ENCODE results near the gene STAT2.
"Not testable (repeated sequence)": the region's sequence is repeated elsewhere in the genome, so short reads cannot be mapped to it uniquely, and the experiment has no call there.

Gene STAT2

DNA sequence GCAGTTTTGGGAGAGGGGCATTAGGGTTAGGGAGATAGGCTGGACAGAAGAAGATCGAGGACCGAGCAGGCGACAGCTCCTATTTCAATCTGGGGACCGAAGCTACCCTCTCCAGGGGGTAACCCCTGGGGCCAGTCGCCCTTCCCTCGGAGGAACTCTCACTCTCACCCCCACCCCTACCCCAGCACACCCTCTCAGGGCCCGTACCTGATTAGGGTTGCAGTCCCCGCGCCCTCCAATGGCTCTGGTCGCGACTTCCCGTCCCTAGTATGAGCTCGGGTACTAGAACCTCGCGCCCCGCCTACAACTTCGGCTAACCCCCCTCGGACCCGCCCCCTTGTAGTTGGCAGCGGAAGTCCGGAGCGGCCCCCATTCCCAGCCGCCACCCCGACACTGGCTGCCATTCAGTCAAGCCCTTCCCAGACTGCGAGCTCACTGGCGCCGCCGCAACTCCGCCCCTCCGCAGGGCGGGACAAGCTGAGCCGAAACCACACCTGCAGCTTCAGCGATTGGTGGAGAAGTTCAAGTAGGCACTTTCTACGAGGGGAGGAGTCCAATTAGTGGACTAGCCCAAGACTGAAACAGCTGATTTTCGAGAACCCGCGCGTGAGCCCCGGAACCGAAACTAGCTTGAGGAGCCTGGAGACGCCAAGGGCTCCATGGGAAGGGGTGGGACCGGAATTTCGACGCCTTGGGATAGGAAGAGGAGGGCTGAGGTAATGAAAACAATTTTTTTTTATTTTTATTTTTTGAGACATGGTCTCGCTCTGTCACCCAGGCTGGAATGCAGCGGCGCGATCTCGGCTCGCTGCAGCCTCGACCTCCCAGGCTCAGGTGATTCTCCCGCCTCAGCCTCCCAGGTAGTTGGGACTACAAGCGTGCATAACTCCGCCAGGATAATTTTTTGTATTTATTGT is at the start of gene STAT2:
Gene STAT2 (minus strand): TSS at position 257 of the 917 bp plus-strand sequence. CDS start 3,536 bp downstream, outside the sequence.
- peak; percentile 100 for DNase-seq (ENCODE audit: low read depth)

DNA sequence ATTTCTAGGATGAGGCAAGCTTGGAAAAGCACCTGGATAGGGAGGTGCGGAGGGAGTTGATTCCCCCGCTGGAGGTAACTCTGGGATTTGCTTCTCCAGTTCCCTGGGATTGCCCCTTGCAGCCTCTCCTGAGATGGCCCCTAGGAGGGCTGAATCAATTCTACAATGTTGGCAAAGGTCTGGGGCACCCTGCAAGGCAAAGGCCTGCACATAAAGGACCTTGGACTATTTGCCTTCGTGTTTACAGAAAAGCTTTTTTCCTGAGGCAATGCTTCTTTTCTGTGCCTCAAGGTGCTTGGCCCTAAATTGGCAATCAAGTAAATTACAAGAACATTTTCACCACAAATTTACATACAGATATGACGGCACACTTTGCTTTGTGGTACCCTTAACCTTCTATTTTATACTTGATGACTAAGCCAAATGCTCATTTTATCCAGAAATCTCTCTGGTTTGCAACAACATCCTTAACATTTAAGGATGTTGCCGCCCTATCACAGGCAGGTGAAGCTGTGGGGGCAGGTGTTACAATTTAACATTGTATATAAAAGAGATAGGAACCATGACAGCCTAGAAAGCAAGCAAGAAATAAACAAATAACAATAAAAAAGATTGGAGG is 49.0 kb upstream of the STAT2 start:
- no peak for DNase-seq (ENCODE audit: low read depth)

DNA sequence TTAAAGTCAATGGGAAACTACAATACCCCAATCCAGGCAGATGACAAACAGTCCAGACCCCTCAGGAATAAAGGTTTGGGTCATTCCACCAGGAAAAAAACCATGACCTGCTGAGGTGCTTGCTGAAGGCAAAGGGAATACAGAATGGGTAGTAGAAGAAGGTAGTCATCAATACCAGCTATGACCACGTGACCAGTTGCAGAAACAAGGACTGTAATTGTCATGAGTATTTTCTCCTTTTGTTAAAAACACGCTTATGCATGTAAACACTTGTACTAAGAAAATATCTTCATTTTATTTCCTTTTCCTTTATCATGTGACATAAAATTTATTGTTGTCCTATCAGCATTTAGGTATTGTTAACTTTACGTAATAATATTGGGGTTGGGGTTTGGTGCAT is 44.3 kb upstream of the STAT2 start:
- DNase-seq (ENCODE audit: low read depth) = not testable (repeated sequence)

DNA sequence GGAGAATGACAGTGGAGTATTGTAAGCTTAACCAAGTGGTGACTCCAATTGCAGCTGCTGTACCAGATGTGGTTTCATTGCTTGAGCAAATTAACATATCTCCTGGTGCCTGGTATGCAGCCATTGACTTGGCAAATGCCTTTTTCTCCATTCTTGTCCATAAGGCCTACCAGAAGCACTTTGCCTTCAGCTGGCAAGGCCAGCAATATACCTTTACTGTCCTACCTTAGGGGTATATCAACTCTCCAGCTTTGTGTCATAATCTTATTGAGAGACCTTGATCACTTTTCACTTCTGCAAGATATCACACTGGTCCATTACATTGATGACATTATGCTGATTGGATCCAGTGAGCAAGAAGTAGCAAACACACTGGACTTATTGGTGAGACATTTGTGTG is 41.7 kb upstream of the STAT2 start:
- DNase-seq (ENCODE audit: low read depth) = not testable (repeated sequence)

DNA sequence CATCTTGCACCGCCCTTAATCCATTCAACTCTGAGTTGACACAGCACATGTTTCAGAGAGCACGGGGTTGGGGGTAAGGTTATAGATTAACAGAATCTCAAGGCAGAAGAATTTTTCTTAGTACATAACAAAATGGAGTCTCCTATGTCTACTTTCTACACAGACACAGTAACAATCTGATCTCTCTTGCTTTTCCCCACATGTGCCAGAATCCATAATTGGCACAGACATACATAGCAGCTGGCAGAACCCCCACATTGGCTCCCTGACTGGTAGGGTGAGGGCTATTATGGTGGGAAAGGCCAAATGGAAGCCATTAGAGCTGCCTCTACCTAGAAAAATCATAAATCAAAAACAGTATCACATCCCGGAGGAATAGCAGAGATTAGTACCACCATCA is 41.2 kb upstream of the STAT2 start:
- DNase-seq (ENCODE audit: low read depth) = not testable (repeated sequence)

DNA sequence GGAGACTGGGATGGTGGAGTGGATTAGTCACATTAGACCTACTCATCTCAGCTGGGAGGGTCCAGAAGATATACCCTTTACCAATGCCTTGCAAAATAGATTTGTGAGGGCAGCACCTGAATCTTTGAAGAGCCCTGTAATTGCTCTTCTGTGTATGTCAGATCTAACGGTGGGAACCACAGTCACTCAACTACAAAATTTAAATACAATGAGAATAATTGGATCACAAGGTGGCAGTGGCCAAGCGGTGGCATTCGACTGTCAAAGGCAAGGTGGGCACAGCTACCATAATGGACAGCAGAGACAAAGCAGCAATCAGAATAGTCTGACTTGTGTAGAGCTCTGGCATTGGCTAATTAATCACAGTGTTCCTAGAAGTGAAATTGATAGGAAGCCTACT is 39.6 kb upstream of the STAT2 start:
- DNase-seq (ENCODE audit: low read depth) = not testable (repeated sequence)

DNA sequence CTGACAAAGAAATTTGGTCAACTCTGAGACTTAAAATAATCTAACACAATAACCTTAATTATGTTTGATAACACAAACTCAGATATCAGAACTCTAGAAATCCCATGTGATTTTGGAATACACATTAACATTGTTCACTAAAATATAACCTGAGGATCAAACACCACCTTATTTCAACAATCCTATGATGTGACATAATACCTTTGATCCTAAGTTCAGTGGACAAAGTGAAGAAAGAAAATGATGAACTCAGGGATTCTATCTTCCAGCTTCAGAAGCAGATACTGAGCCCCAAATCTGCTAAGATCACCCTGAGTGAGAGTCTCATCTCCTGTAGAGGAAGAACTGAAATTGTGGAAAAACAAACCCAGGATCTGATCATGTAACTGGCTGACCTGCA is 38.4 kb upstream of the STAT2 start:
- DNase-seq (ENCODE audit: low read depth) = no peak

DNA sequence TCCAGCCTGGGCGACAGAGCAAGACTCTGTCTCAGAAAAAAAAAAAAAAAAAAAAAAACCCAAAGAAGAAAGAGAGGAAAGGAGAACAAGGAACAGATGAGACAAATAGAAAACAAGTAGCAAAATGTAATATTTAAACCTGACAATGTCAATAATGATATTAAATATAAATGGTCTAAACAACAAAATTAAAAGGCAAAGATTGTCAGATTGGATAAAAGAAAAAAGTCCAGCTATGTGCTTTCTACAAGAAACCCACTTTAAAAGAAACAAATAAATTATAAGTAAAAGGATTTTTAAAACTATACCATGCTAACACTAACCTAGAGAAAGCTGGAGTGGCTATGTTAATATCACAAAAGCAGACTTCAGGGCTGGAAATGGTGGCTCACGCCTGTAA is 32.4 kb upstream of the STAT2 start:
- DNase-seq (ENCODE audit: low read depth) = no peak

DNA sequence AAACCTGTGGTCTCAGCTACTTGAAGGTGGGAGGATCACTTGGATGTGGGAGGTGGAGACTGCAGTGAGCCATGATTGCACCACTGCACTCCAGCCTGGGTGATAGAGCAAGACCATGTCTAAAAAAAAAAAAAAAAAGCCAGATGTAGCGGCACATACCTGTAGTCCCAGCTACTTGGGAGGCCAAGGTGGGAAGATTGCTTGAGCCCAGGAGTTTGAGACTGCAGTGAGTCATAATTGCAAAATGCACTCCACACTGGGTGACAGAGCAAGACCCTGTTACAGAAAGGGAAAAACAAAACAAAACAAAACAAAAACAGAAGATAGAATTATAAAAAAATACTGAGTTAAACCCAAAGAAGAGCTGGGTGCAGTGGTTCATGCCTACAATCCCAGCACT is 31.8 kb upstream of the STAT2 start:
- DNase-seq (ENCODE audit: low read depth) = no peak

DNA sequence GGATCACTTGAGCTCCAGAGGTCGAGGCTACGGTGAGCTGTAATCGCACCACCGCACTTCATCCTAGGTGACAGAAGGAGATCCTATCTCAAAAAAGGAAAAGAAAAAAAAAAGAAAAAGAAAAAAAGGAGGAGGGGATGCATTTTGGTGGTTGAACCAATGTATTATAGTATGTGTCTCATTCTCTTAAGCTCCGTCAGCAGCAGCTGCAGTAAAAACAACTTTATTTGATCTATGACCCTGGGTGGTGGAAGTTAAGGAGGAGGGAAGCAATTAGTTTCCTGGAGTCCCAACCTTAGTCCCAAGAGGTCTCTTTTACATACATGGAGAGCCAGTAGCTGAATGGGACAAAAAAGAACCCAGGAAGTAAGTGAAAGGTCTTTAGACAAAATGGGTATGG is 29.5 kb upstream of the STAT2 start:
- no peak for DNase-seq (ENCODE audit: low read depth)

DNA sequence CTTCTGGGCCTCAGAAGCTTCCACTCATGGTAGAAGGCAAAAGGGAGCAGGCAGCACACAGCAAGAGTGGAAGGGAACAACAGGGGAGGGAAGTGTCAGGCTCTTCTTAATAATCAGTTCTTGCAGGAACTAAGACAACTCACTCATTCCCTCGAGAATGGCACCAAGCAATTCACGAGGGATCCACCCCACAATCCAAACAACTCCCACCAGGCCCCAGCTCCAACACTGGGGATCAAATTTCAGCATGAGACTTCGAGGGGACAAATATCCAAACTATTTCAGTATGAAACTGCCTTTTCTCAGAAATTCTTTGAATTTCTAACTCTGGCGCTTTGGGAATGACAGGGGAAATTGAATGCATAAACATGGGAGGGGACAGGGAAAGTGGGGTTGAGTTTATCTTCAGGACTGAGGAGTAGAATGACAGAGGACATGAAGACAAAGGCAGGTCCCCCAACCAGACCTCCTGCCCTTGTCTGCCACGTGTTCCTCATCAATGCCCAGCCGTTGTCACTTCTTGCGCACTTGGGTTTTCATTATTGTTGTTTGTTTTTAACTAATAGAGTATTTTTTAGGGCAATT is 27.3 kb upstream of the STAT2 start:
- DNase-seq (ENCODE audit: low read depth) = peak; percentile 78

DNA sequence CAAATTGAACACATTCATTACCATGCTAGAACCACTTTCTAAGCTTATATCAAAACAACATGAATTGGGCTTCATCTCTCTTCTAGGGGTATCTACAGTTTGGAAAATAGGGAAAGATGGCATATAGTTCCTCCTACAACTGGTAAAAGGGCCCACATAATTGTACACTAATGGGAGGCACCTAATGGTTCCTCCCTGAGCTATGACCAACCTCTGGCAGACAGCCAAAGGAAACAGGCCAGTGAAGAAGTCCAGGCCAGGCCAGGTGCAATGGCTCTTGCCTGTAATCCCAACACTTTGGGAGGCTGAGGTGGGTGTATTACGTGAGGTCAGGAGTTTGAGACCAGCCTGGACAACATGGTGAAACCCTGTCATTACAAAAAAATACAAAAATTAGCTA is 26.0 kb upstream of the STAT2 start:
- DNase-seq (ENCODE audit: low read depth) = no peak

DNA sequence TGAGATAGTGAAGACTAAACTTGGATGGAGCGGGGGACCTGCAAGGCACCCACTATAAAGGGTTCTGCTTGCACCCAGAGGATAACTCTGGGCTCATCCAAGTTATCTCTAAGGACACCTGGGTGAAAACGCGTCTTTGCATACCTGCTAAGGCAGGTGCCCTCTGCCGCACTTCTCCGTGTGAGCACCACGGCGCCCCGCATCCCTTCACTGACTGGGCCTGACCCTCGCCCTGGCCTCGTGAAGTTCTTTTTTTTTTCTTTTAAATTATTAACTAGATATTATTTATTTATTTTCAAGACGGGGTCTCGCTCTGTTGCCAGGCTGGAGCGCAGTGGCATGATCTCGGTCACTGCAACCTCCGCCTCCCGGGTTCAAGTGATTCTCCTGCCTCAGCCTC is 22.7 kb upstream of the STAT2 start:
- DNase-seq (ENCODE audit: low read depth) = no peak

DNA sequence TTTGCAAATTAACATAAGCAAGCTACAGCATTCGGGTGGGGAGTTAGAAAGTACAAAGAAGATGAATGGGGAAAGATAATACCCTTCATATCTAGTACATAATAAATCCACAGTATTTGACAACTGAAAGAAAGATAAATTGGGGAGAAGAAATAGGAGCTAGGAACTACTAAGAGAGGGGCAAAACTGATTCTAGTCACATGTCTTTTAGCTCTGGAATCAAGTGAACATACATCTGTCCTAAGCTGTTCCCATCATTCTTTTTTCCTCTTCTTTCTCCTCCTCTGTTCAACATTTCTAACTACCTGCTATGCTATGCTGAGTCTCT is 18.0 kb upstream of the STAT2 start:
- no peak for DNase-seq (ENCODE audit: low read depth)

DNA sequence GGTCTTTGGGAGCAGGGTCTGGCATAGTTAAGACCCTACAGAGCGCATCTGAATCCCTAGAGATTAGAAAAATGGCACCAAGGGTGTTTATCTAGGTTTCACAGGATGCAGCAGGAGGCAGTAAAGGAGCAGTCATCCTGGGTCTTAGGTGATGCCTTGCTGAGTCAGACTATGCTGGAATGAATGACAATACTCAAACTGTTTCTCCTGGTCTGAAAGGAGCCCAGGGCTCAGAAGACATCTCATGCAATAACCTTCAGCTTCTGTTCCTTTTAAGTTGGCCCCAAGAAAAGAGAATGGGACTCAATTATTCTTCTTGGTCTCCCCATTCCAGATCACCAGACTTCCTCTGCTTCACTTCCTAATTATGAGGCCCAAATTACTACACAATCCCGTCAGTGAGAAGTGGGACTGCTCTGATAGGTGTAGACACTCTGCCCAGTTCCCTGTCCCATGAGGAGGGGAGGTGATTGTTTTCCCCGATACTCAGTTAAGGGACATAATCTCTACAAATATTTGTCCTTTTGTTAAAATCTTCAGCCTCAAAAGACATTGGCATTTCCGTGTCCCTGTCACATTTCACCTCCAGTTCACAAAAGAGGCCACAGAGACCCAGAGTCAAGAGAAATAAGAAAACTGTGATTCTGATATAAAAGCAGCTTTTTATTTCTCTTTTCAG is 17.5 kb upstream of the STAT2 start:
- peak; percentile 33 for DNase-seq (ENCODE audit: low read depth)

DNA sequence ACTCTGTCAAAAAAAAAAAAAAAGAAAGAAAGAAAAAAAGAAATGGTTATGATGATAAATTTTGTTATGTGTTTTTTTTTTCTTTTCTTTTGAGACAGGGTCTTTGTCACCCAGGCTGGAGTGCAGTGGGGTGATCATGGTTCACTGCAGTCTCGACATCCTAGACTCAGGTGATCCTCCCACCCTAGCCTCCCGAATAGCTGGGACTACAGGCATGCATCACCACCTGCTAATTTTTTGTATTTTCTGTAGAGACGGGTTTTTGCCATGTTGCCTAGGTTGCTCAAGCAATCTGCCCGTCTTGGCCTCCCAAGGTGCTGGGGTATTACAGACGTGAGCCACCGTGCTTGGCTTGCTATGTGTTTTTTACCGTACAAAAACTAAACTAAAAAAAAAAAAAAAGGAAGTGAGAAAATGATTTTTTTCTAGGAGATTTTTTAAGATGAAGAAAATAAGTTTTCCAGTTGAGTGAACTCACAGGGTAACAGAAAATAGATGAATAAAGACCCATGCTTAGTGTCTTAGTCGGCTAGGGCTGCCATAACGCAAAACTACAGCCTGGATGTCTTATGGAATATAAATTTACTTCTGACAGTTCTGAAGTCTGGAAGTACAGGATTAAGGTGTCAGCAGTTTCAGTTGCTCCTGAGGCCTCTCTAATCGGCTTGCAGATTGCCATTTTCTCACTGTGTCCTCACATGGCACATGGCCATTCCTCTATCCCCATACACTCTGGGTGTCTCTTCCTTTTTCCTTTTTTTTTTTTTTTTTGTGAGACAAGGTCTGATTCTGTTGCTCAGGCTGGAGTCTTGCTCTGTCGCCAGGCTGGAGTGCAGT is 15.9 kb upstream of the STAT2 start:
- DNase-seq (ENCODE audit: low read depth) = no peak

DNA sequence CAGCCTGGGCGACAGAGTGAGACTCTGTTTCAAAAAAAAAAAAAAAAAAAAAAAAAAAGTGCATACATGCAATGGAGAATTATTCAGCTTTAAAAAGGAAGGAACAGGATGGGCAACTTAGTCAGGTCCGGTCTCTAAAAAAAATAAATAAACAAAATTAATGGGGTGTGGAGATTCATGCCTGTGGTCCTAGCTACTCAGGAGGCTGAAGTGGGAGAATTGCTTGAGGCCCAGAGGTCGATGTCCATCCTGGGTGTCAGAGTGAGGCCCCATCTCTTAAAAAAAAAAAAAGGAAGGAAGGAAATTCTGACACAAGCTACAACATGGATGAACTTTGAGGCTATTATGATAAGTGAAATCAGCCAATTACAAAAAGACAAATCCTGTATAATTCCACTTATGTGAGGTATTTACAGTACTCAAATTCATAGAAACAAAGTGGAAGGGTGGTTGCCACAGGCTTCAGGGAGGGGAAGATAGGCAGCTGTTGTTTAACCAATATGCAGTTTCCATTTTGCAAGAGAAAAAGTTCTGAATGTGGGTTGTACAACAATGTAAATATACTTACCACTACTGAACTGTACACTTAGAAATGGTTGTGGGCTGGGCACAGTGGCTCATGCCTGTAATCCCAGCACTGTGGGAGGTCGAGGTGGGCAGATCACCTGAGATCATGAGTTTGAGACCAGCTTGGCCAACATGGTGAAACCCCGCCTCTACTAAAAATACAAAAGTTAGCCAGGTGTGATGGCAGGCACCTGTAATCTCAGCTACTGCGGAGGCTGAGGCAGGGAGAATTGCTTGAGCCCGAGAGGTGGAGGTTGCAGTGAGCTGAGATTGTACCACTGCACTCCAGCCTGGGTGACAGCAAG is 15.1 kb upstream of the STAT2 start:
- DNase-seq (ENCODE audit: low read depth) = peak; percentile 24

DNA sequence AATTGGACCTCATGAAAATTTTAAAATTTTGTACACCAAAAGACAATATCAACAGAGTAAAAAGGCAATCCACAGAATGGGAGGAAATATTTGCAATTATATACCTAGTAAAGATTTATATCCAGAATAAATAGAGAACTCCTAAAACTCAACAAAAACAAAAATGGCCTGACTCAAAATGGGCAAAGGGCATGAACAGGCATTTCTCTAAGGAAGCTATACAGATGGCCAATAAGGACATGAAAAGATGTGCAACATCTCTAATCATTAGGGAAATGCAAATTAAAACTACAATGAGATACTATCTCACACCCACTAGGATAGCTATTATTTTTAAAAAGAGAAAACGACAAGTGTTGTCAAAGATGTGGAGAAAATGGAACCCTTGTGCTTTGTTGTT is 13.6 kb upstream of the STAT2 start:
- DNase-seq (ENCODE audit: low read depth) = no peak

DNA sequence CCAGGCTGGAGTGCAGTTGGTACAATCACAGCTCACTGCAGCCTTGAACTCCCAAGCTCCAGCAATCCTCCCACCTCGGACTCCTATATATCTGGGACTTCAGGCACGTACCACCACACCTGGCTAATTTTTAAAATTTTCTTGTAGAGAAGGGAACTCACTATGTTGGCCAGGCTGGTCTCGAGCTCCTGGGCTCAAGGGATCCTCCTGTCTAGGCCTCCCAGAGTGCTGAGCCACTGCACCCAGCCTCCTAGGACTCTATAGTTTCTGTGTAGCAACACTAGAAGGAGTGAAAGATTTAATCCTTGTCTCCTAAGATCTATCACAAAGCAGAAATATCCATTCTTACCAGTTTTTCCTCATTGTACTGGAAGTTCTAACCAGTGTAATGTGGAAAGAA is 7.0 kb upstream of the STAT2 start:
- DNase-seq (ENCODE audit: low read depth) = no peak

DNA sequence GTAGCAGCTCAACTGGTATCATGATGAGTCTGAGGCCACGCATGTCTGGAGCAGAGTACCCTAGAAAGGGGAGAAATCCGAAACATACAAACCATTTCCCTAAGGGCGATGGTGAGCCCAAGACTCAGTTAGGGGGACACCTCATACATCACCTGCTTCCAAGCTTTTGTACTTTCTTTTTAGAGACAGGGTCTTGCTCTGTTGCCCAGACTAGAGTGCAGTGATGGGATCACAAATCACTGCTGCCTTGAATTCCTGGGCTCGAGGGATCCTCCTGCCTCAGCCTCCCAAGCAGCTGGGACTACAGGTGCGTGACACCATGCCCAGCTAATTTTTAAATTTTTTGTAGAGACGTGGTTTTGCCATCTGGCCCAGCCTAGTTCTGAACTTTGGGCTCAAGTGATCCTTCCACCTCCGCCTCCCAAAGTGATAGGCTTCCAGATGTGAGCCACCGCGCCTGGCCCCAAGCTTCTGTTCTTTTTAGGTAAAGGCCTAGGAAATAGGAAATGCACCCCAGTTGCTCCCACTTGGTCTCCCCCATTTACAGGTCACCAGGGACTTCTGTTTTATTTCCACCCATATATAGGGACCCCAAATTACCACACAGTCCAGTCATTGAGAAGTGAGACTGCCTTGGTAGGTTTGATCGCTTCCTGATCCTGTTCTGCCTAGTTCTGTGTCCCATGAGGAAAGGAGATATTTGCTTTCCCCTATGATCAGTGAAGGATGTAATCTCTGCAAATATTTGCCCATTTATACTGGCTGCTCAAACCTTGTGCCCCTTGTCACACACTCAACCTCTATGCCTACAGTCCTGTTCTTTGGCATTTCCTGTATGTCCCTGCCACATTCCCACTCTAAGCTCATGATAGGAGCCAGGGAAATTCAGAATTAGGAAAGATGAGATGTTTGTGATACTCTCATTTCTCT is 2.5 kb upstream of the STAT2 start, which contains the start of gene APOF:
Gene APOF (minus strand): TSS at position 728 of the 930 bp plus-strand sequence. CDS start 112 bp downstream, at position 616.
- DNase-seq (ENCODE audit: low read depth) = no peak
